Measurements from ENCODE around the gene C16orf54.

GRCh38 chr16:29765167-29766032, 19.6 kb upstream of the C16orf54 start:
- TF ChIP-seq CTCF (IDR thresholded peaks at IDR 0.05) (no peak), POLR2A (IDR thresholded peaks at IDR 0.05) (no peak)
